ENCODE data around the gene PALD1.
"Not testable (repeated sequence)": the region's sequence is repeated elsewhere in the genome, so short reads cannot be mapped to it uniquely, and the experiment has no call there.

Gene PALD1

DNA sequence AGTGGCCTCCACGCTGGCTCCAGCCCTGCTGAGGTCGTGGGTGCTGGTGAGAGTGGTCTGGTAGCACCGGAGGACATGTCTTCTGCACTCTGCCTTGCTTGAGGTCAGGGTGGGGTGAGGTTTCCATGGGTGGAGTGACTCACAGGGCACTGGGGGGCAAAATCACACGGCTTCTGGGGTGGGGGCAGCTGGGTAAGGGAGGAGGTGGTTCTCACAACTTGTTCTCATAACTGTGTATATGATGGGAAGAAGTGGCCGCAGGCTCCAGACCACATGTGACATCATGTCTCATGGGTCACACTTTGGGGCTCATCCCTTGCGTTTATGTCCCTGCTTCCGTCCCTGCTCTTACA, 124.9 kb downstream of the PALD1 start:
- TF ChIP-seq, protein P1, sequence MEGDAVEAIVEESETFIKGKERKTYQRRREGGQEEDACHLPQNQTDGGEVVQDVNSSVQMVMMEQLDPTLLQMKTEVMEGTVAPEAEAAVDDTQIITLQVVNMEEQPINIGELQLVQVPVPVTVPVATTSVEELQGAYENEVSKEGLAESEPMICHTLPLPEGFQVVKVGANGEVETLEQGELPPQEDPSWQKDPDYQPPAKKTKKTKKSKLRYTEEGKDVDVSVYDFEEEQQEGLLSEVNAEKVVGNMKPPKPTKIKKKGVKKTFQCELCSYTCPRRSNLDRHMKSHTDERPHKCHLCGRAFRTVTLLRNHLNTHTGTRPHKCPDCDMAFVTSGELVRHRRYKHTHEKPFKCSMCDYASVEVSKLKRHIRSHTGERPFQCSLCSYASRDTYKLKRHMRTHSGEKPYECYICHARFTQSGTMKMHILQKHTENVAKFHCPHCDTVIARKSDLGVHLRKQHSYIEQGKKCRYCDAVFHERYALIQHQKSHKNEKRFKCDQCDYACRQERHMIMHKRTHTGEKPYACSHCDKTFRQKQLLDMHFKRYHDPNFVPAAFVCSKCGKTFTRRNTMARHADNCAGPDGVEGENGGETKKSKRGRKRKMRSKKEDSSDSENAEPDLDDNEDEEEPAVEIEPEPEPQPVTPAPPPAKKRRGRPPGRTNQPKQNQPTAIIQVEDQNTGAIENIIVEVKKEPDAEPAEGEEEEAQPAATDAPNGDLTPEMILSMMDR (IDR thresholded peaks at IDR 0.05; ENCODE audit: low read depth, low read length) = no peak
- H3K4me3 ChIP-seq (ENCODE audit: low read depth, low read length) = no peak overlapping the region
- in situ Hi-C loops (cut with HindIII; ENCODE audit: low sequenced_read_pairs) = no loop called here
- DNase-seq (ENCODE audit: low read depth, low spot score) = no peak

DNA sequence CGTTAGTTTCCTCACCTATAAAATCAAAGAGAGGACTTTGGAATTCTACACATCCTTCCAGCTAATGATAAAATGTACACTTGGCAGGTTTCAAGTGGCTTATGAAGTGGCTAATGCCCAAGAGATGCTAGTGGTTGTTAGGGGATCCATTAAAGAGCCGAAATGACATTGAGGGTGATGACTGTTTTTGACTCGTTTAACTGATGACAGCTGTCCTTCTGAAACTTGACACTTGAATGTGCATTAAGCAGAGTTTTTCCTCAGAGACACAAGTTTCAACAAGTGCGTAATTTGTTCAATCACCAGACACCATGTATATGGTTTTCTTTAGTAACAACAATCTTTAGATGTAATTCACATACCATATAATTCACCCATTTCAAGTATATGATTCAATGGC, 125.5 kb downstream of the PALD1 start:
- DNase-seq (ENCODE audit: low read depth, low spot score) = no peak
- H3K4me3 ChIP-seq (ENCODE audit: low read depth, low read length) = no peak overlapping the region
- in situ Hi-C loops (cut with HindIII; ENCODE audit: low sequenced_read_pairs) = no loop called here
- TF ChIP-seq, protein P1 (IDR thresholded peaks at IDR 0.05; ENCODE audit: low read depth, low read length) = no peak

DNA sequence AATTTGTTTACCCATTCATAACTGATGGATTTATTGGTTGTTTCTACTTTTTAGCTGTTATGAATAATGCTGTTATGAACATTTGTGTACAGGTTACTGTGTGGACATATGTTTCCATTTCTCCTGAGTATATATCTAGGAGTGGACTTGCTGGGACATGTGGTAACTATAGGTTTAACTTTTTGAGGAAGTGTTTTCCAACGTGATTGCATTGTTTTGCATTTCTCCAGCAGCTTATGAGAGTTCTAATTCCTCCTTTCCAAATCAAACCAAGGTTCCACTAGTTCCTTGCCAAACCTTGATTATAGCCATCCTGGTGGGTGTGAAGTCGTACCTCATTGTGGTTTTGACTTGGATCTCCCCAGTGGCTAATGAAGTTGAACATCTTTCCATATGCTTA, 126.6 kb downstream of the PALD1 start:
- in situ Hi-C loops (cut with HindIII; ENCODE audit: low sequenced_read_pairs) = no loop called here
- TF ChIP-seq, protein P1 (IDR thresholded peaks at IDR 0.05; ENCODE audit: low read depth, low read length) = no peak
- no peak for DNase-seq (ENCODE audit: low read depth, low spot score)
- no peak overlapping the region for H3K4me3 ChIP-seq (ENCODE audit: low read depth, low read length)

DNA sequence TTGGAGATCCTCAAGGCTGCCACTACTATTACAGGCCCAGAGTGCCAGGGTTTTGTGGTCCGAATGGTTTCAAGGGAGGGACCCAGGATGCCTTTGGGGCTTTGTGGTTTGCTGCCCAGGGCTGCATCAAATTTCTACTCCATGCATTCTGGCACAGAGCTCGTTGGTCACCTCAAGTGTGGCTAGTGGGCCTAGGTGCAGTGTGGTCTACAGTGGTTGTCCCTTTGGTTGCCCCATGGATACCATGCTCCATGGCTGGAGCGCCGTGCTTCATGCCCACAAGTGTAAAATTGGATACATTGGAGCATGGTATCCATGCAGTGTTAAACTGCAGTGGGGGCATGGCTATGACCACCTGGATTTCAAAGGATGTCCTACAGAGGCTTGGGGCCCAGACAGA, 129.4 kb downstream of the PALD1 start:
- no peak for DNase-seq (ENCODE audit: low read depth, low spot score)
- TF ChIP-seq, protein P1 (IDR thresholded peaks at IDR 0.05; ENCODE audit: low read depth, low read length) = no peak
- no peak overlapping the region for H3K4me3 ChIP-seq (ENCODE audit: low read depth, low read length)
- in situ Hi-C loops (cut with HindIII; ENCODE audit: low sequenced_read_pairs) = no loop called here

DNA sequence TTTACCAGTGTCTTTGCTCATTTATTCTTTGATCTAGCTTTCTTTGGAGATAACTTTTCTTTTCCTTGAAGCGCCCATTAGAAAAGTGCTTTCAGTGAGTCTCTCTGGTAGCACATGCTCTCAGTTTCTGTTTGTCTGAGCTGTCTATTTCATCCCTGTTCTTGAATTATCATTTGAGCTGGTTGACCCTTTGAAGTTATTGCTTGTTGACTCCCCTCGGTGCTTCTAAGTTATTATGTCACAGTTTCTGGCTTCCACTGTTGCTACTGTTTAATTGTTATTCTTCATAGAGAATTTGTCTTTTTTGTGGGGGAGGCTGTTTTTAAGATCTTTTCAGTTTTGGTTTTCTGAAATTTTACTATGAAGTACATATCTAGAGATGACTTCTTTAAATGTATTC, 135.4 kb downstream of the PALD1 start:
- no peak for DNase-seq (ENCODE audit: low read depth, low spot score)
- H3K4me3 ChIP-seq (ENCODE audit: low read depth, low read length) = no peak overlapping the region
- TF ChIP-seq, protein P1 (IDR thresholded peaks at IDR 0.05; ENCODE audit: low read depth, low read length) = no peak
- in situ Hi-C loops (cut with HindIII; ENCODE audit: low sequenced_read_pairs) = no loop called here

DNA sequence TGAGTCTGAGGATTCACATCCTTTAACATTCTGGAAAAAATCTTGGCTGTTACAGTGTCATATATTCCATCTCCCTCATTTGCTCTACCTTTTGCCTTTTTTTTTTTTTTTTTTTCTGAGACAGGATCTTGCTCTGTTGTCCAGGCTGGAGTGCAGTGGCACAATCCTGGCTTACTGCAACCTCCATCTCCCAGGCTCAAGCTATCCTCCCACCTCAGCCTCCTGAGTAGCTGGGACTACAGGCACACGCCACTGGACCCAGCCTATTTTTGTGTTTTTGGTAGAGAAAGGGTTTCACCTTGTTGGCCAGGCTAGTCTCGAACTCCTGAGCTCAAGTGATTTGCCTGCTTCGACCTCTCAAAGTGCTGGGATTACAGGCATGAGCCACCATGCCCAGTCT, 135.8 kb downstream of the PALD1 start:
- in situ Hi-C loops (cut with HindIII; ENCODE audit: low sequenced_read_pairs); DNase-seq (ENCODE audit: low read depth, low spot score): not testable (repeated sequence)

DNA sequence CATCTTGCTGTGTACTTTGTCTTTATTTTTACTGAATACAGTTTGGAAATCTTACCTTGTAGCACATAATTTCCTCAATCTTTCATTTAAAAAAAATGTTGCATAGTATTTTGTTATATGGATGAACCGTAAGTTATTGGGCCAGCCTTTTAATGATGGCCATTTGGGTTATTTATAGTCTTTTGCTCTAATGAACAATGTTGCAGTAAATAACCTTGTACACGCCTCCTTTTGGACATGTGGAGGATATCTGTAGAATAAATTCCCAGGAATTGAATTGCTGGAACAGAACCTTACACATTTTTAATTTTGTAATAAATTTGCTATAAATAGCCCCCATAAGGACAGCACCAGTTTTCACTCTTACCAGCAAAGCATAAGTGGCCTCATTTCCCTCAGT, 136.6 kb downstream of the PALD1 start:
- TF ChIP-seq, protein P1 (IDR thresholded peaks at IDR 0.05; ENCODE audit: low read depth, low read length) = no peak
- no peak overlapping the region for H3K4me3 ChIP-seq (ENCODE audit: low read depth, low read length)
- in situ Hi-C loops (cut with HindIII; ENCODE audit: low sequenced_read_pairs) = no loop called here
- no peak for DNase-seq (ENCODE audit: low read depth, low spot score)

More for the DNA sequence above, 135.8 kb downstream of the PALD1 start:
- H3K4me3 ChIP-seq (ENCODE audit: low read depth, low read length) = not testable (repeated sequence)
